Measurements from ENCODE around the gene PSAT1.

PSAT1 gene

GRCh38 chr9:78294290-78295176 lies 2.4 kb upstream of the PSAT1 start:
- no peak for DNase-seq

GRCh38 chr9:78295177-78295575 lies 1.7 kb upstream of the PSAT1 start:
- no peak for DNase-seq

- no peak for DNase-seq
Observed at GRCh38 chr9:78295731-78296130, 1.2 kb upstream of the PSAT1 start.

DNA sequence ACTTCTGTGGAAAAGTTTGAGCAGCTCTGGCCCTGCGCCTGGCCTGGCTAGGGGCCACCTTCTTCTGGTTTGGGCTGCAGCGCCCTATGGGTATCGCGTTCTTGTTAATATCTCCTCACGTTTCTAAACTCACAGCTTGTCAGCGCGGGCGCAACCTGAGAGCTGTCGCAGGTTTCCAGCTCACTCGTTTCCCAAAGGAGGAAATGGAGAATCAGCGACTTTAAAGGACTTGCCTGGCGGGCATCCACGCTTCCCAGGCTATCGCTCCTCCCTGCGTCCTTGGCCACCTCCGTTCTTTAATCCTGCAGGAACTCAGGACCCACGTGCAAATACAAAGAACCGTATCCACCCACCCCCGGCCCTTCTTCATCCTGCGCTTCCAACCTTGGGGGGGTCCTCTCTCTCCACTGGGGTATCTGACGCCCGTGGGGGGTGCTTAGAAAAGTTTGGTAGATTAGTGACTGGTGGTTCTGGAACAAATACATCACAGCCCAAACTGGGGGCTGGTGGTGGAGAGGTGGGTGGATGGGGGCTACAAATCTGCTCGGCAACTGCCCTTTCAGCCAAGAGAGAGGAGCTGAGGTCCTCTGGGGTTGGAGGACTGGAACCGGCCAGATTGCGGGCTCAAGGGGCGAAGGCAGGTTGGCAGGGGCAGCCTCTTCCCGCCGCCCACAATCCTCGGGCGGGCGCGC lies 578 bp upstream of the PSAT1 start:
- peak; percentile 21 to 39 for DNase-seq

DNA sequence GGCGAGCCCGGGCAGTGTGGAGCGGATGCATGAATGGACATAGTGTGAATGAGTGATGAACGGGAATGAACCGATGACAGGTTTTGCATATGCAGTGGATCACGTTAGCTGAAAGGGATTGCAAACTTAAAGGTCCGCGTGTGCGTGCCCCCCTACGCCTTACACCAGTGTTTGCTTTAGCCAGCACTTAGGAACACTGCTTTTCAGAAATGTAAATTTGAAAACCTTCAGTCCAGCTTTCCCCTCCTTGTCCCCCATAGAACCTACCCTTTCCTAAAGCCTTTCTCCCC lies 692 bp downstream of the PSAT1 start:
- no peak for DNase-seq

DNA sequence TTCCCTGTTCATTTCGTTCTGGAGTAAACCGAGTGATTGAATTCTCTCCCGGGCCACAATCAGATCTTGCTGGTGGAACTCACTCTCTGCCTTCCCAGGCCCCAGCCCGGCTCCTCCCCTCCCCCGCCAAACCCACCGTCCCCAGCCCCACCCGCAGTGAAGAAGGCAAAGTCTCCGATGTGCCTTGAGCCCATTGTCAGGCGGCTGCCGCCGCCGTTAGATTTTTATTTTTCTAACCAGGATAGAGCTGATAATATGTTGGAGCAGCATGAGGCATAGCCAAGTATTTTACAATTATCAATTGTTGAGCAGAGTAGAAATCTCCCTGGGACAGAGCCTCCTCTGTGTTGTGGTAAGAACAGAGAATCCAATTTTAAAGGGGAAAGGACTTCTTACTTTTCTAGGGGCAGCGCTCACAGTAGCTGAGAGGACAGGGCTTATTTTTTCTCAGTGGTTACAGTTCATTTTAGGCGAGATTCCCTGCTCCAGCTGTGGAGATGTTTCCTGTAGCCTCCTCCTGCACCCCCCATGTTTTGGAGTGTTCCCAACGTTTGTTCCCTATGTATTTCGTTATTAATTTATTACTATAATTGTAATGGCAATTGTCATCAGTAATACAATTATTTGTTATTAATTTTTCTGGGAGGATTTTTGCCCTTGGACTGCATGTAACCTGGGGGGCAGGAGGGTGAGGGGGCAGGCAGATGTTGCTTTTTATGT lies 1.3 kb downstream of the PSAT1 start:
- DNase-seq = peak in 1 of 2 donors; percentile 39

DNA sequence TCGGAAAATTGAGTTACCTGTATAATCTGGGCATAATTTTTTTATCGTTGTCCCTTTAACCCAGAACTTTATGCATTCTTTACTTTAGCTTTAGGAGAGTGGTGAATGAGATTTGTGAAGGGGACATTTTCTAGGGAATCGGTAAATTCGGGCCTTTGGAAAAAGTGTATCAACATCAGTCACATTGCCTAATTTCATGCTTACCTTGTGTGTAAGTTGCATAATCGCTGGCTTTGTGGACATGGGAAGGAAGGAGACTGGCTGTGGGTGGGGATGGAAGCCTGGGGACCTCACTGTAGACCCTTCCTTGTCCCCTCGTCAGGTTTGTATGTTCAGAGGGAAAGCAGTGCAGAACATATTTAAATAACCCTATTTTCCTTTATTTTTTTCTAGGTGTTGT lies 3.3 kb downstream of the PSAT1 start:
- no peak for DNase-seq

DNA sequence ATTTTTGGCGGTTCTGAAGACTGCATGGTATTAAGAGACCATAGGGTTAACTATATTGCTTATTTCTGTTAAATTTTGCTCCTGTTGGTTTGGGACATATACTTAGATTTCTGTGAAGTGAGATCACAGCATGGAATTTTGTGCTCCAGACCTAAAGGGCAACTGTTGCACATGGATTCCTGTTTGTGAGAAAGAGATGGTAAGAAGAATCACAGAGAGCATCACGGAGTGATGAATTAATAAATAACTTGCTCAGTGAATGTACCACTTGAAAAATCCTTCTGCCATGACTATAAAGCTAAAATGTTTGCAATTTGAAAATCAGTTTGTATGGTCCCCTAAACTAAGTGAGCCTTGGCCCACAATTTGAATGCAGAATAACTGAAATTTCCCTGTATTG lies 4.5 kb downstream of the PSAT1 start:
- DNase-seq = no peak

GRCh38 chr9:78303377-78304062 lies 6.6 kb downstream of the PSAT1 start:
- no peak for DNase-seq

GRCh38 chr9:78304357-78304756 lies 7.4 kb downstream of the PSAT1 start:
- no peak for DNase-seq

DNA sequence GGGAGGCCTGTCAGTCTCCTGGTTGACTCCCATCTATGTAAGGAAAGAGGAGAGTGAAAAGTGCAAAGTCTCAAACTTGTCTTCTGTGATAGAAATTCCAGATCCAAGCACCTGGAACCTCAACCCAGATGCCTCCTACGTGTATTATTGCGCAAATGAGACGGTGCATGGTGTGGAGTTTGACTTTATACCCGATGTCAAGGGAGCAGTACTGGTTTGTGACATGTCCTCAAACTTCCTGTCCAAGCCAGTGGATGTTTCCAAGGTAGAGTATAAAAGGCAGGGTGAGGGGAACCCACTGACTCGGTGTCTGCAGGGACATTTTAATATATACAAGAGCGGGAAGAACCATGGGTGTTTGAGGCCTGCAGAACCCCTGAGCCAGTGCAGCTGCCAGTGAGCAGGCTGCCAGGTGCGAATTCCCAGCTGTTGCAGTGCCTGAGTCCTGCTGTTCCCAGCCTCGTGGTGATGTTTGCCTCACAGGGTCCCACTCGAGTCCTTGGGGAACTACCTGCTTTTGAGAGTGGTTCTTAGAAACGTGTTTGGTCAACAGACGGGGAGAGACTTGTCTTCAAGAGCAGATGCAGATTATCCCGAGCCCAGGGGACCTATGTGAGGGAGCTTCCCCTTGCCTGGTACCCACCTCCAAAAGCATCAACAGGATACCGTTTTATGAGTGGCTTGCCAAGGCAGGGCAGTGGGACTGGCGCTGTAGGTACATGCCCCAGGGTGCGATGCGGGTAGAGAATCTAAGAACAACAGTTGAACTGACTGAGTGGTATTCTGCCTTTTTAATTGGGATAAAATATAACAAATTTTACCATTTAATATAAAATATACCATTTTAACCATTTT lies 9.5 kb downstream of the PSAT1 start:
- no peak for DNase-seq

DNA sequence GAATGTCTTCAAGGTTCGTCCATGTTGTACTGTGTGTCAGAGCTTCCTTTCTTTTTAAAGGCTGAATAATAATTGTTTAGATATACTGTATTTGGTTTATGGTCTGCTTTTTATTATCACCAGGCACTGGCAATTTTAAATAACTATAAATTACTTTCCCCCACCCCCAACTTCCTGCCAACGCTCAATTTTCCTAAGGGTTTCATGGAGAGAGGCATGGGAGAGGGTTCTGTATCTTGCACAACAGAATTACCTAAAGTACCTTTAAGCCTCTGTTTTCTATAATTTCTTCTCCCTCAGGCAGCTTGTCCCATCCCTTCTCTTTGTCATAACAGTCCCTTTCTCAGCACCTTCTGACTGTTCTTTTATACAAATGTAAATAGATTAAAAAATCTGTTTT lies 10.4 kb downstream of the PSAT1 start:
- DNase-seq = no peak

DNA sequence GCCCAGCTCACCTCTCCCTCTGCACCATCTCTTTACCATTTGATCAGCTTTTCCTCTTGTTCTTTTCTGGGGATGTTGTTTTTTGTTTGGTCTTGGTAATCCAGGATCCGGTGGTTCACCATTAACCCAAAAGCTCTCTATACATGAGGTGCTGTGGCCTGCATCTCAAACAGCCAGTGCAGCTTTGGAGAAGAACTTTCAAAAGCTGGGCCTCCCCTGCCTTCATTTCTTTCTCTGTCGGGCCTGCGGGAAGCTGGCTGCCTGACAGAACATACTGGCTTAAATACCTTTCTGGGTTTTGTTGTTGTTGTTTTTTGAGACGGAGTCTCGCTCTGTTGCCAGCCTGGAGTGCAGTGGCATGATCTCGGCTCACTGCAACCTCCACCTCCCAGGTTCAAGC lies 12.1 kb downstream of the PSAT1 start:
- DNase-seq = no peak

- no peak for DNase-seq
Observed at GRCh38 chr9:78311075-78311474, 14.2 kb downstream of the PSAT1 start.

- no peak for DNase-seq
Observed at GRCh38 chr9:78311886-78312524, 15.1 kb downstream of the PSAT1 start.

DNA sequence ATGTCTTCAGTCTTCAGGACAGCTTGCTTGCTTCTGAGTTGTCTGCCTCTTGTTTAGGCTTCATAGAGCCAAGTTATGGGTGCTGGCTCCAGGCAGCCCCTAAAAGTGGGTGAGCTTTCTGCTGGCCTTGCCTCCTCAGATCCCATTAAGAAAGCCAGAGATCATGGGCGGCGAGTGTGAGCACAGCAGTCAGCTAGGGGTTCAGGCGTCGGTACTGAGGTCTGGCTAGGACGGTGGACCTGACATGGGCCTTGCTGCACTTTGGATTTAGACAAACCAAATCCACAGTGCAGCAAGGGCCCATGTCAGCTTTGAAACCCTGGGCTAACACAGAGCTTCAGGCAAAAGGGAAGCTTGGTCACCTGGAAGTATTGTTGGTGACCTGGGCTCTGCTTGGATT lies 17.6 kb downstream of the PSAT1 start:
- no peak for DNase-seq

GRCh38 chr9:78314953-78315870 lies 18.3 kb downstream of the PSAT1 start:
- DNase-seq = no peak

DNA sequence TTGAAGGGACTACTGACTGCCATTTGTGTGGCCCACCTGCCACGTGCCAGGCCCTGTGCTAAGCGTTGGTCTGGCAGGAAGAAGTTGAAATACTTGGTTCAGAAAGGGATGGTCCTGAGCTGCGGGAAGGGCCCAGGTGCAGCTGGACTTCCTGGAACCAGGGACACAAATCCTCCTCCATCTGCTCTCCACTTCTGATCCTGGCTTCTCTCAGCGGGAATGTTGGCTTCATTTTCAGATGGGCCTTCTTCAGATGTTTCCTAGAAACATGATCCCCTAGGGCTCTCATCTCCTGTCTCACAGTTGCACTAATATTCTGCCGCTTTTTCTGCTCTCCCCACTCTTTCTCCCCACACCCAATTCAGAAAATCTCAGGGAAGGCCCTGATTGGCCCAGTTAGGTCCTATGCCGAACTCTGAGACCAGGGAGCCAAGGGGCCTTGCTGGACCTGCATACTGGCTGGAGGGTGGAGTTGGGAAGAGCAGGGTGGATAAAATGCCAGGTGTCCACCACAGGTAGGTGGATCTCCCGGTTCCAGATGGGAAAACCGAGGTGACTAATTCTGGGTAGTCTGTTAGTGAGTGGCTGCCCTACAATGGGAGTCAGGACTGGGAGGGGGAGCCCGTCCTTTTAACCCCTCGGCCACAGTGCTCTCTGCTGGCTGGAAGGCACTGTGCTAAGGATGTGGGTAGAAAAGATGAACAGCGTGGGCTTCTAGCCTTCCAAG lies 19.4 kb downstream of the PSAT1 start:
- DNase-seq = no peak

DNA sequence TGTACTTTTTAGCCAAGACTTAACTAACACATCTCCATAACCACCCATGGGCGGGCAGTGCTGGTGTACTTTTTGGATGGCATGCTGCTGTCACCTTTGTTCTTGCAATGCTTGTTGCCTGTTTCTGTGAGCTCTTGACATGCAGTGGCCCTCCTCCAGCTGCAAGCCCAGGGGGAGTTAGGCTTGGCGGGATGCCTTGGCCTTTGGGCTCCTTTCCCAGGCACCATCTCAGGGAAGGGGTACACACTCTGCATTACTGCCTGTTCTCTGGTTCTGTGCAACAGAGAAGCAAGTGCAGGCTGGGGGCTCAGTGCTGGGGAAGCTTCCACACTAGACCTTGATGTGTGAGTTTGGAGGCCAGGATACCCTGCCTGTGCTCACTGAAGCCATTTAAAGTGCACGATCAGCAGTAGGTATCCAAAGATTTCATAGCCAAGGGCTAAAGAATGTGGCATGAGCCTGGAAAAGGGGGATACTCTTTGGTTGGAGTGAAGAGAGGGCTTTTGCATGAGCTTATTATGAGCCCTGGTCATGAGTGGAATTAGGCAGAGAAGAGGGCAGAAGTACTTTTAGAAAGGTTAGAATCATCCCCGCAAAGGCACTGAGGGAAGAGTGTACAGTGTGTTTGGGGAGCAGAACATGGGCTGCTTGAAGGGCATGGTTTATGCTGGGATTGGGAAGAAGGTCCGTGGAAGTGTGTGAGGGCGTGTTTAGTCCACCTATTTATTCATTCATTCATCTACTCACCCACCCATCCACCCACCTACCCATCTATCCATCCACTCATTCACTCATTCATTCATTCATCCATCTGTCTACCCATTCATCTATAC lies 22.5 kb downstream of the PSAT1 start:
- DNase-seq = no peak

Measured in stimulated activated CD4-positive, alpha-beta T cell treated with anti-CD3 and anti-CD28 coated beads, Interleukin-2, amount 100 ng/mL, for 24 hours (primary cell).